SK-N-SH treated with all-trans-retinoic acid at 6 μM for 48 hours (cell line): ENCODE results near the gene ERVMER34-1.

Experiments used
- ATAC-seq: fragments of 200-7000 bp; cut with Tn5 transposase; 3 replicates; pipeline ENCODE4 v1.9.1; 2020; ENCODE audit warnings: mild to moderate bottlenecking, moderate library complexity
- ARNTL ChIP-seq: fragments of 450-650 bp; formaldehyde crosslinking; IDR thresholded peaks from 2 replicates; pipeline ENCODE4 v1.5.0; 2020; ENCODE audit warnings: low read depth, mild to moderate bottlenecking, moderate library complexity, borderline replicate concordance
- BACH2 ChIP-seq: fragments of 250-450 bp; sonication (Bioruptor Pico); IDR thresholded peaks from 2 replicates; pipeline ENCODE4 v1.9.0; 2021; ENCODE audit warnings: mild to moderate bottlenecking, borderline replicate concordance
- CSDC2 ChIP-seq: fragments of 250-450 bp; sonication (Bioruptor Pico); IDR thresholded peaks from 2 replicates; pipeline ENCODE4 v1.5.0; 2020; ENCODE audit warnings: mild to moderate bottlenecking, moderate library complexity
- ESRRG ChIP-seq: fragments of 250-450 bp; sonication (Bioruptor Pico); IDR thresholded peaks from 2 replicates; pipeline ENCODE4 v1.6.1; 2021; ENCODE audit warnings: mild to moderate bottlenecking
- OSR1 ChIP-seq: fragments of 250-450 bp; sonication (Bioruptor Pico); IDR thresholded peaks from 2 replicates; pipeline ENCODE4 v1.8.0; 2022; ENCODE audit warnings: moderate library complexity, mild to moderate bottlenecking, inconsistent platforms
- PATZ1 ChIP-seq: fragments of 250-450 bp; sonication (Bioruptor Pico); IDR thresholded peaks from 2 replicates; pipeline ENCODE4 v1.8.0; 2020; ENCODE audit warnings: mild to moderate bottlenecking, moderate library complexity, borderline replicate concordance
- POU6F1 ChIP-seq: fragments of 250-450 bp; sonication (Bioruptor Pico); IDR thresholded peaks from 2 replicates; pipeline ENCODE4 v1.8.0; 2021; ENCODE audit warnings: low read depth, mild to moderate bottlenecking, moderate library complexity, borderline replicate concordance
- PPARA ChIP-seq: fragments of 250-450 bp; sonication (Bioruptor Pico); IDR thresholded peaks from 2 replicates; pipeline ENCODE4 v1.5.0; 2020; ENCODE audit warnings: mild to moderate bottlenecking, borderline replicate concordance
- RARB ChIP-seq: fragments of 250-450 bp; sonication (Bioruptor Pico); IDR thresholded peaks from 2 replicates; pipeline ENCODE4 v1.8.0; 2021; ENCODE audit warnings: mild to moderate bottlenecking, moderate library complexity
- SNAI2 ChIP-seq: fragments of 250-450 bp; sonication (Bioruptor Pico); IDR thresholded peaks from 2 replicates; pipeline ENCODE4 v1.5.0; 2020; ENCODE audit warnings: mild to moderate bottlenecking, moderate library complexity
- TOX ChIP-seq: fragments of 250-450 bp; sonication (Bioruptor Pico); IDR thresholded peaks from 2 replicates; pipeline ENCODE4 v1.8.0; 2021; ENCODE audit warnings: mild to moderate bottlenecking, moderate library complexity, borderline replicate concordance
- TSHZ2 ChIP-seq: fragments of 250-450 bp; sonication (Bioruptor Pico); IDR thresholded peaks from 2 replicates; pipeline ENCODE4 v1.5.0; 2020; ENCODE audit warnings: mild to moderate bottlenecking, moderate library complexity
- ZC3H10 ChIP-seq: fragments of 250-450 bp; sonication (Bioruptor Pico); IDR thresholded peaks from 2 replicates; pipeline ENCODE4 v1.5.1; 2021; ENCODE audit warnings: mild to moderate bottlenecking, moderate library complexity
- ZFP3 ChIP-seq: fragments of 250-450 bp; sonication (Bioruptor Pico); IDR thresholded peaks from 2 replicates; pipeline ENCODE4 v1.5.0; 2020; ENCODE audit warnings: mild to moderate bottlenecking, moderate library complexity
- ZNF565 ChIP-seq: fragments of 450-650 bp; formaldehyde crosslinking; conservative IDR thresholded peaks from 2 replicates; pipeline ENCODE4 v1.5.0; 2020; ENCODE audit warnings: low read depth, mild to moderate bottlenecking, moderate library complexity
- ZNF70 ChIP-seq: fragments of 450-650 bp; formaldehyde crosslinking; IDR thresholded peaks from 2 replicates; pipeline ENCODE4 v1.5.0; 2020; ENCODE audit warnings: mild to moderate bottlenecking, moderate library complexity
- ZNF8 ChIP-seq: fragments of 450-650 bp; formaldehyde crosslinking; IDR thresholded peaks from 2 replicates; pipeline ENCODE4 v1.5.0; 2020; ENCODE audit warnings: mild to moderate bottlenecking, moderate library complexity
- TF ChIP-seq, protein P1 (sequence below): fragments of 250-450 bp; sonication (Bioruptor Pico); IDR thresholded peaks from 2 replicates; pipeline ENCODE4 v1.5.1; 2020; ENCODE audit warnings: low read depth, mild to moderate bottlenecking, moderate library complexity
- TF ChIP-seq, protein P2 (sequence below): fragments of 250-450 bp; sonication (Bioruptor Pico); IDR thresholded peaks from 2 replicates; pipeline ENCODE4 v1.5.1; 2021; ENCODE audit warnings: mild to moderate bottlenecking, moderate library complexity

The ERVMER34-1 gene, protein sequence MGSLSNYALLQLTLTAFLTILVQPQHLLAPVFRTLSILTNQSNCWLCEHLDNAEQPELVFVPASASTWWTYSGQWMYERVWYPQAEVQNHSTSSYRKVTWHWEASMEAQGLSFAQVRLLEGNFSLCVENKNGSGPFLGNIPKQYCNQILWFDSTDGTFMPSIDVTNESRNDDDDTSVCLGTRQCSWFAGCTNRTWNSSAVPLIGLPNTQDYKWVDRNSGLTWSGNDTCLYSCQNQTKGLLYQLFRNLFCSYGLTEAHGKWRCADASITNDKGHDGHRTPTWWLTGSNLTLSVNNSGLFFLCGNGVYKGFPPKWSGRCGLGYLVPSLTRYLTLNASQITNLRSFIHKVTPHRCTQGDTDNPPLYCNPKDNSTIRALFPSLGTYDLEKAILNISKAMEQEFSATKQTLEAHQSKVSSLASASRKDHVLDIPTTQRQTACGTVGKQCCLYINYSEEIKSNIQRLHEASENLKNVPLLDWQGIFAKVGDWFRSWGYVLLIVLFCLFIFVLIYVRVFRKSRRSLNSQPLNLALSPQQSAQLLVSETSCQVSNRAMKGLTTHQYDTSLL

GRCh38 chr4:52750819-52751486 lies at the start of gene ERVMER34-1:
Gene ERVMER34-1, minus strand, starts transcription at chr4:52751425. Its CDS starts 5,905 bp downstream, at chr4:52745520.
- peak; percentile 90 for ATAC-seq
- no peak for TF ChIP-seq ZNF8 (CRISPR knock-in tag)
- TF ChIP-seq ZFP3 (CRISPR knock-in tag) = peak; percentile 91; the same call in 1 of the 2 replicates
- TF ChIP-seq CSDC2 = no peak
- TF ChIP-seq ESRRG (CRISPR knock-in tag) = no peak
- TF ChIP-seq POU6F1 (CRISPR knock-in tag) = no peak
- no peak for TF ChIP-seq SNAI2
- TF ChIP-seq PPARA = no peak
- no peak for TF ChIP-seq TOX (CRISPR knock-in tag)
- TF ChIP-seq ZC3H10 (CRISPR knock-in tag) = no peak

DNA sequence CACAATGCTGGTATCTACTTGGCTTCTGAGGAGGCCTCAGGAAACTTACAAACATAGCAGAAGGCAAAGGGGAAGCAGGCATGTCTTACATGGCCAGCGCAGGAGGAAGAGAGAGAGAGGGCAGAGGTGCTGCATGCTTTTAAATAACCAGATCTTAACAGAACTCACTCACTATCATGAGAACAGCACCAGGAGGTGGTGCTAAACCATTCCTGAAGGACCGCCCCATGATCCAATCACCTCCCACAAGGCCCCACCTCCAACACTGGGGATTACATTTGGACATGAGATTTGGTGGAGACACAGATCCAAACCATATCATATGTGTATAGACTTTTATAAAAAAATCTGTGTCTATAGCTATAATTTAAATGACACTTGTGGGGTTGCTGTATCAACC lies 48.6 kb upstream of the ERVMER34-1 start:
- TF ChIP-seq ZFP3 (CRISPR knock-in tag) (no peak), BACH2 (CRISPR knock-in tag) (no peak), ESRRG (CRISPR knock-in tag) (no peak), PPARA (no peak), PATZ1 (no peak), TSHZ2 (no peak), ARNTL (CRISPR knock-in tag) (no peak), TOX (CRISPR knock-in tag) (no peak), ZC3H10 (CRISPR knock-in tag) (no peak), SNAI2 (no peak)
- 0 out of 3 replicates have a peak, but pooled peaks have one; percentile 31 for ATAC-seq

DNA sequence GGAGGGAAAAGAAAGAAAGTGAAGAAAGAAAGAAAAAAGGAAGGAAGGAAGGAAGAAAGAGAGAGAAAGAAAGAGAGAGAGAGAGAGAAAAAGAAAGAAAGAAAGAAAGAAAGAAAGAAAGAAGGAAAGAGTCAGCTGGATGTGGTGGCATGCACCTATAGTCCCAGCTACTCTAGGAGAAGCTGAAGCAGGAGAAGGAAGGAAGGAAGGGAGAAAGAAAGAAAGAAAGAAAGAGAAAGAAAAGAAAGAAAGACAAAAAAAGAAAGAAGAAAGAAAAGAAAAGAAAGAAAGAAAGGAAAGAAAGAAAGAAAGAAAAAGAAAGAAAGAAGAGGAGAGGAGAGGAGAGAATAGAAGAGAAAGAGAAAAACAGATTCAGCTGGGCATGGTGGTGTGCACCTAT lies 44.3 kb upstream of the ERVMER34-1 start:
- ATAC-seq = no peak
- TF ChIP-seq PPARA (no peak), ZNF8 (CRISPR knock-in tag) (no peak), ZNF70 (CRISPR knock-in tag) (no peak), BACH2 (CRISPR knock-in tag) (no peak), RARB (CRISPR knock-in tag) (no peak), OSR1 (CRISPR knock-in tag) (no peak), ZNF565 (CRISPR knock-in tag) (no peak), ESRRG (CRISPR knock-in tag) (no peak), TOX (CRISPR knock-in tag) (no peak), PATZ1 (no peak), POU6F1 (CRISPR knock-in tag) (no peak)
- TF ChIP-seq, protein P1, sequence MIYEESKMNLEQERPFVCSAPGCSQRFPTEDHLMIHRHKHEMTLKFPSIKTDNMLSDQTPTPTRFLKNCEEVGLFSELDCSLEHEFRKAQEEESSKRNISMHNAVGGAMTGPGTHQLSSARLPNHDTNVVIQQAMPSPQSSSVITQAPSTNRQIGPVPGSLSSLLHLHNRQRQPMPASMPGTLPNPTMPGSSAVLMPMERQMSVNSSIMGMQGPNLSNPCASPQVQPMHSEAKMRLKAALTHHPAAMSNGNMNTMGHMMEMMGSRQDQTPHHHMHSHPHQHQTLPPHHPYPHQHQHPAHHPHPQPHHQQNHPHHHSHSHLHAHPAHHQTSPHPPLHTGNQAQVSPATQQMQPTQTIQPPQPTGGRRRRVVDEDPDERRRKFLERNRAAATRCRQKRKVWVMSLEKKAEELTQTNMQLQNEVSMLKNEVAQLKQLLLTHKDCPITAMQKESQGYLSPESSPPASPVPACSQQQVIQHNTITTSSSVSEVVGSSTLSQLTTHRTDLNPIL (CRISPR knock-in tag) = no peak
- TF ChIP-seq, protein P2, sequence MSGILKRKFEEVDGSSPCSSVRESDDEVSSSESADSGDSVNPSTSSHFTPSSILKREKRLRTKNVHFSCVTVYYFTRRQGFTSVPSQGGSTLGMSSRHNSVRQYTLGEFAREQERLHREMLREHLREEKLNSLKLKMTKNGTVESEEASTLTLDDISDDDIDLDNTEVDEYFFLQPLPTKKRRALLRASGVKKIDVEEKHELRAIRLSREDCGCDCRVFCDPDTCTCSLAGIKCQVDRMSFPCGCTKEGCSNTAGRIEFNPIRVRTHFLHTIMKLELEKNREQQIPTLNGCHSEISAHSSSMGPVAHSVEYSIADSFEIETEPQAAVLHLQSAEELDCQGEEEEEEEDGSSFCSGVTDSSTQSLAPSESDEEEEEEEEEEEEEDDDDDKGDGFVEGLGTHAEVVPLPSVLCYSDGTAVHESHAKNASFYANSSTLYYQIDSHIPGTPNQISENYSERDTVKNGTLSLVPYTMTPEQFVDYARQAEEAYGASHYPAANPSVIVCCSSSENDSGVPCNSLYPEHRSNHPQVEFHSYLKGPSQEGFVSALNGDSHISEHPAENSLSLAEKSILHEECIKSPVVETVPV (CRISPR knock-in tag) = no peak
